Heart left ventricle (tissue), 16 donors: ENCODE measurements around the gene XNDC1N. TPM values are rescaled to one million over a fixed set of nuclear protein-coding genes. Genes with fewer than 3 reads are reported as not detected.

Source experiments
- ATAC-seq, 4 donors: fragments of 200-7000 bp; cut with Tn5 transposase; one replicate each; pipeline ENCODE4 v1.9.1; 2020 to 2022; ENCODE audit warnings: moderate library complexity in 4 of 4, mild to moderate bottlenecking in 3 of 4, moderate number of reproducible peaks in 1 of 4
- DNase-seq, 5 donors: peaks; one replicate each; pipeline ENCODE4 v3.0.0-alpha.2; 2020
- H3K27ac ChIP-seq, 12 donors: fragments of 200-600 bp; sonication (generic) in 4 of 12; one replicate each; pipeline versions ENCODE4 v1.5.0 to v1.8.0; 2016 to 2022; ENCODE audit warnings: mild to moderate bottlenecking in 2 of 12
- H3K27me3 ChIP-seq, 9 donors: fragments of 200-600 bp; sonication (generic) in 2 of 9; one replicate each; pipeline versions ENCODE4 v1.5.1 to v1.8.0; 2016 to 2022; ENCODE audit warnings: mild to moderate bottlenecking in 3 of 9
- H3K36me3 ChIP-seq, 9 donors: fragments of 200-600 bp; sonication (generic) in 2 of 9; one replicate each; pipeline versions ENCODE4 v1.5.0 to v1.8.0; 2018 to 2022; ENCODE audit warnings: mild to moderate bottlenecking in 2 of 9
- H3K4me1 ChIP-seq, 12 donors: fragments of 200-600 bp; sonication (generic) in 4 of 12; one replicate each; pipeline versions ENCODE4 v1.5.0 to v1.8.0; 2016 to 2022; ENCODE audit warnings: mild to moderate bottlenecking in 3 of 12
- H3K4me3 ChIP-seq, 12 donors: fragments of 200-600 bp; sonication (generic) in 4 of 12; one replicate each; pipeline versions ENCODE4 v1.5.0 to v1.8.0; 2017 to 2022; ENCODE audit warnings: mild to moderate bottlenecking in 9 of 12, moderate library complexity in 4 of 12
- H3K9me3 ChIP-seq, 12 donors: fragments of 200-600 bp; sonication (generic) in 4 of 12; one replicate each; pipeline versions ENCODE4 v1.5.0 to v1.8.0; 2016 to 2022; ENCODE audit warnings: mild to moderate bottlenecking in 1 of 12
- POLR2A ChIP-seq, 2 donors: fragments of 450-650 bp; IDR thresholded peaks; one replicate each; pipeline ENCODE4 v1.6.1; 2017; ENCODE audit warnings: antibody characterized with exemption in 2 of 2, mild to moderate bottlenecking in 2 of 2, moderate library complexity in 2 of 2
- WGBS, 4 donors: extraction: QIAGEN DNeasy Blood & Tissue Kit in 2 of 4; methylation state at CpG; one replicate each; pipeline versions ENCODE4 v1.1.5 to v1.1.7; 2013 to 2018; 5-methylcytosine and 5-hydroxymethylcytosine counted together
- intact Hi-C, 10 donors: fragments of 100-400 bp; cut with DNase I; formaldehyde crosslinking; loops; one replicate each; pipeline versions ENCODE4 v1.11.1 to v1.14.2; 2022
- polyA plus RNA-seq, 2 donors: library from polyadenylated mRNA; stranded (reverse); fragments of 200-250 nt; gene quantifications; one replicate each; pipeline ENCODE4 v1.2.3, GENCODE V29; 2013
- total RNA-seq, 9 donors: library from RNA; depleted of rRNA in 2 of 9; stranded (reverse); fragments of >200 nt in 2 of 9; fragmentation: NEBNext Ultra II Directional in 3 of 9; extraction: Animal tissue kit (Norgen Biotek cat#: 25700) in 3 of 9; gene quantifications; one replicate each; pipeline versions ENCODE4 v1.1.0 to v1.2.4, GENCODE V29; 2016 to 2023
- TF ChIP-seq, protein P1 (sequence below), 12 donors: fragments of 200-600 bp; sonication (generic) in 4 of 12; IDR thresholded peaks; one replicate each; pipeline versions ENCODE4 v1.5.0 to v1.8.0; 2018 to 2022; ENCODE audit warnings: antibody characterized with exemption in 12 of 12, mild to moderate bottlenecking in 5 of 12
- donor health status: ischemic (EF 13 %, LVEDD 7.1; RV severe dilation, severe dysfunction).
- donor health status: healthy with polysubstance abuse.
- donor health status: DM: no; HTN: yes; CAD: no.
- donor health status: DM: no; HTN: no; CAD: no.
- donor health status: ischemic (EF 25% LVEDD 6.9; RV normal size, moderate dysfunction).
- donor health status: ischemic (EF 25% LVEDD 5.7; RV mildly dilated, moderate dysfunction).
- donor health status: healthy.
- donor health status: DM: yes; HTN: yes; CAD: no.
- donor health status: ischemic (EF 35%, LVEDD 5.7; RV mildly dilated, moderate dysfunction).
- donor health status: nonischemic (EF 11% LVEDD 7.7; RV severe dilation, severe dysfunction).
- donor health status: DM: yes; HTN: yes; CAD: no.
- donor health status: PGD.
- donor health status: ischemic (EF 29% LVEDD 5.4; RV normal size, mild dysfunction).
- donor health status: nonischemic (EF 23%, LVEDD 6.1; RV moderate dilation, normal function).

XNDC1N gene
- total and polyA plus RNA-seq, 11 donors: 0.95 to 5.3 (median 2.6) TPM; not detected in 1

DNA sequence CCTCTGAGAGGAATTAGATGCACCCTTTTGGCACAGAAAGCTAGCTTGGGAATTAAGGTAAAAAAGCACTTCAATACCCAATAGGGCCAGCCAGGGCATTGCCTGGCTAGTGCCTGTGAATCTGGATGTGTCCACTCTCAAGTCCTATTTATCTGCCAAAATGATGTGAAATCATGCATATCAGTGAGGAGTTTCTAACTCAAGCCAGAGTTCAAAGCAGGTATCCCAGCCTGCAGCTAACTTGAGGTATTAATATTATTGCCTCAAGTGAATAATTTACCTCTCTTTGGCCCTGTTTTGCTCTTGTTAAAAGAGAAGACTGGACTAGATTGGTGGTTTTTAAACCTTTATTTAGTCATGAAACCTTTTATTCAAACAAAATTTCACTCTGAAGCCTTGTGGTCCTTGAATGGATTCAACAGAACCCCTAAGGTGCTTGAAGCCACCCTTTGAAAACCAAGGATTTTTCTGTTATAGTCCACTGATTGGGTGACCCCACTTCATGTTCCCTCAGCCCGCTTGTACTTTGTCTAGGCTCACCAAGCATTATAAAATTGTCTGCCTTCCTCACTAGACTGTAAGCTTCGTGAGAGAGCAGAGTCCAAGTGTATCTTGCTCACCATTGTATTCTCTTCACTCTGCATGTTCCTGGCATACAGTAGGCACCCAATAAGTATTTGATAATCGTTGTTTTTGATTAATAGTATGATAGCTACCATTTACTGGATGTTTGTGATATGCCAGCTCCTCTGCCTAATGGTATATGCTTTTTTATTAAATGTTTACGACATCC lies 4.9 kb upstream of the XNDC1N start:
- Histone ChIP-seq H3K9me3 (no peaks in the 10 kb centered on the region), H3K4me1 (peaks cover 4 to 65% (median 36%) of the 10 kb centered on the region in 12 donors), H3K4me3 (no peak overlapping the region), H3K27me3 (no peaks in the 10 kb centered on the region), H3K27ac (no peak overlapping the region), H3K36me3 (peaks cover 0 to under 1% (median 0%) of the 10 kb centered on the region in 9 donors)
- DNase-seq: no peak
- WGBS, 4 donors: 84 to 91% (median 88%) methylated on average over 4 of the region's 4 CpGs
- intact Hi-C loops: no loop called here
- TF ChIP-seq POLR2A (IDR thresholded peaks at IDR 0.05): no peak
- TF ChIP-seq, protein P1, sequence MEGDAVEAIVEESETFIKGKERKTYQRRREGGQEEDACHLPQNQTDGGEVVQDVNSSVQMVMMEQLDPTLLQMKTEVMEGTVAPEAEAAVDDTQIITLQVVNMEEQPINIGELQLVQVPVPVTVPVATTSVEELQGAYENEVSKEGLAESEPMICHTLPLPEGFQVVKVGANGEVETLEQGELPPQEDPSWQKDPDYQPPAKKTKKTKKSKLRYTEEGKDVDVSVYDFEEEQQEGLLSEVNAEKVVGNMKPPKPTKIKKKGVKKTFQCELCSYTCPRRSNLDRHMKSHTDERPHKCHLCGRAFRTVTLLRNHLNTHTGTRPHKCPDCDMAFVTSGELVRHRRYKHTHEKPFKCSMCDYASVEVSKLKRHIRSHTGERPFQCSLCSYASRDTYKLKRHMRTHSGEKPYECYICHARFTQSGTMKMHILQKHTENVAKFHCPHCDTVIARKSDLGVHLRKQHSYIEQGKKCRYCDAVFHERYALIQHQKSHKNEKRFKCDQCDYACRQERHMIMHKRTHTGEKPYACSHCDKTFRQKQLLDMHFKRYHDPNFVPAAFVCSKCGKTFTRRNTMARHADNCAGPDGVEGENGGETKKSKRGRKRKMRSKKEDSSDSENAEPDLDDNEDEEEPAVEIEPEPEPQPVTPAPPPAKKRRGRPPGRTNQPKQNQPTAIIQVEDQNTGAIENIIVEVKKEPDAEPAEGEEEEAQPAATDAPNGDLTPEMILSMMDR (IDR thresholded peaks at IDR 0.05): no peak
- no peak for ATAC-seq

DNA sequence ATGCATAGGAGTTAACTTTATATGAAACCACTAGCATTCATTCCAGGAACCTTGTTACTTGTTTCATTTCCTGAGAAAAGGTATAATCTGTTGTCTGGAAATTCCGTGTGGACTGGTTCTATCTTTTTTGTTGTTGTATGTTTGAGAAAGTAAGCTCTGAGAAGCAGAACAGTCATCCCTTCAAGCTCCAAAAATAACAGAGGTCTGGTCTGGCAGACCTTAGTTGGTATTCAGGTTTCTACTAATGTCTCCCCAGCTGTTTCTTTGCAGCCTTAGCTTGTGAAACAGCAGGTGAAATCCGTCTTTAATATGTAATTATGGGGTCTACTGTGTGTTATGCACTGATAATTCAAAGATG lies 2.8 kb upstream of the XNDC1N start:
- WGBS, 4 donors: 45 to 62% (median 51%) methylated on average over 2 of the region's 2 CpGs
- no peaks in the 10 kb centered on the region for H3K9me3 ChIP-seq
- no peaks in the 10 kb centered on the region for H3K36me3 ChIP-seq
- H3K27me3 ChIP-seq: no peaks in the 10 kb centered on the region
- intact Hi-C loops: no loop called here
- peaks cover 4 to 60% (median 33%) of the 10 kb centered on the region in 12 donors for H3K4me1 ChIP-seq
- TF ChIP-seq, protein P1 (IDR thresholded peaks at IDR 0.05): no peak
- TF ChIP-seq POLR2A (IDR thresholded peaks at IDR 0.05): no peak
- no peak for DNase-seq
- no peak overlapping the region for H3K27ac ChIP-seq
- no peak for ATAC-seq
- H3K4me3 ChIP-seq: no peak overlapping the region

DNA sequence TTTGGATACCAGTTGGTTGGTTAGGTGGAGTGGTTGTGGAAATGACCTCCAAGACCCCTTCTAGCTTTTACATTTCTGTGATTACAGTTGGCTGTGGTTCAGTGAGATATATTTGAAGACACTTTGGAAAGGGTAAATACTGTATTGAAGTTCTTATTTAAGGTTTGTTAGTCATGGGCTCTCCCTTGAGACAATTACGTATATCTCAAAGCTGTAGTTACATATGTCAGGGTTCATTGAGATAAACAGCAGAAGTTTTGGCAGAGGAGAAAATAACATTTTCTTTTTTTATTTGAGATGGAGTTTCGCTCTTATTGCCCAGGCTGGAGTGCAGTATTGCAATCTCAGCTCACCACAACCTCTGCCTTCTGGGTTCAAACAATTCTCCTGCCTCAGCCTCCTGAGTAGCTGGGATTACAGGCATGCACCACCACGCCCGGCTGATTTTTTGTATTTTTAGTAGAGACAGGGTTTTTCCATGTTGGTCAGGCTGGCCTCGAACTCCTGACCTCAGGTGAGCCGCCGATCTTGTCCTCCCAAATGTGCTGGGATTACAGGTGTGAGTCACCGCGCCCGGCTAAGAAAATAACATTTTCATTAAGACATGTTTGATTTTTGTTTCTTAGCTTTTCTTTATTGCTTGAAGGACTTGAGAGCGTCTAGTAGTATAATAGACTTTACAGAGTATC lies 2.3 kb upstream of the XNDC1N start:
- TF ChIP-seq, protein P1 (IDR thresholded peaks at IDR 0.05): no peak
- no peak for TF ChIP-seq POLR2A (IDR thresholded peaks at IDR 0.05)
- Histone ChIP-seq H3K4me3 (peak overlapping the region in 2 of 12 donors; percentile 67 to 70), H3K9me3 (no peaks in the 10 kb centered on the region), H3K27ac (no peak overlapping the region), H3K4me1 (peaks cover 4 to 60% (median 33%) of the 10 kb centered on the region in 12 donors), H3K27me3 (no peaks in the 10 kb centered on the region), H3K36me3 (peaks cover 0 to 3% (median 0%) of the 10 kb centered on the region in 9 donors)
- 71 to 84% (median 75%) methylated on average over 11 of the region's 11 CpGs for WGBS, 4 donors
- DNase-seq: no peak
- ATAC-seq: no peak
- intact Hi-C loops: no loop called here

DNA sequence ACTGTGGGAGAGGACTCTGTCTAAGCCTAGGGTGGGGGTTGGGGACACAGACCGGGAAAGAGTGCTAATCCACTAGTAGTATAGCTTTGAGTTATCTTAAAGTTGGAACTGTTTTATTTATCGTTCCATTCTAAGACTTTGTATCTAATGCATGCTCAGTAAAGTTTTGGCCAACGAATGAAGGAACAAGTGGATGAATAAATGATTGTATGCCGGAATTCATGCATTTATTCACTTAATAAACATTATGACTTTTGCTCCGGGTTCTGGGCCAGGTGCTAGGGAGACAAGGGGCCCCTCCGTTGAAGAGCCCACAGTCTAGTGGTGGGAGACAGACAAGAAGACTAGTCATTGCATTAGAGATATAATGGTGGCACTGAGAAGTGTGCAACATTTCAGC lies 1.1 kb upstream of the XNDC1N start:
- intact Hi-C loops: loop anchor here in 1 of 10 donors (5.0 kb wide), 1 partner anchor 173 kb away; the partner anchor contains the start of gene LAMTOR1
- no peak for DNase-seq
- 5 to 10% (median 7%) methylated on average over 6 of the region's 6 CpGs for WGBS, 4 donors
- peak overlapping the region; percentile 67 to 93 (median 82) for H3K4me3 ChIP-seq
- peak overlapping the region in 9 of 12 donors; percentile 83 to 97 (median 89) for H3K27ac ChIP-seq
- no peak for TF ChIP-seq POLR2A (IDR thresholded peaks at IDR 0.05)
- TF ChIP-seq, protein P1 (IDR thresholded peaks at IDR 0.05): no peak
- H3K9me3 ChIP-seq: no peaks in the 10 kb centered on the region
- ATAC-seq: peak in 1 of 4 donors; percentile 1
- H3K36me3 ChIP-seq: peaks cover 0 to 13% (median 0%) of the 10 kb centered on the region in 9 donors
- peaks cover 4 to 58% (median 33%) of the 10 kb centered on the region in 12 donors for H3K4me1 ChIP-seq
- no peaks in the 10 kb centered on the region for H3K27me3 ChIP-seq
